Brain microvascular endothelial cell (primary cell): ENCODE data around the gene ARSH.
"Not testable (repeated sequence)": the region's sequence is repeated elsewhere in the genome, so short reads cannot be mapped to it uniquely, and the experiment has no call there.

ENCODE experiments used
- DNase-seq: peaks from one replicate; pipeline ENCODE4 v3.0.0-alpha.2; 2020
- H3K27ac ChIP-seq: fragments of 250-450 bp; sonication (Bioruptor Pico); 2 replicates; pipeline ENCODE4 v1.5.1; 2020; ENCODE audit warnings: mild to moderate bottlenecking, moderate library complexity
- H3K27me3 ChIP-seq: fragments of 250-450 bp; sonication (Bioruptor Pico); replicated peaks from 2 replicates; pipeline ENCODE4 v1.5.1; 2020; ENCODE audit warnings: mild to moderate bottlenecking
- H3K36me3 ChIP-seq: fragments of 250-450 bp; sonication (Bioruptor Pico); replicated peaks from 2 replicates; pipeline ENCODE4 v1.5.1; 2020; ENCODE audit warnings: mild to moderate bottlenecking
- H3K4me3 ChIP-seq: 2 replicates; pipeline ENCODE4 v1.5.1; 2011; ENCODE audit warnings: low read depth, mild to moderate bottlenecking, control low read depth, low read length, moderate library complexity
- CTCF ChIP-seq: IDR thresholded peaks from 2 replicates; pipeline ENCODE4 v1.5.1; 2011; ENCODE audit warnings: low read depth, mild to moderate bottlenecking, moderate library complexity, low read length, control low read depth, inconsistent platforms; ENCODE audit errors: missing control alignments
- in situ Hi-C: cut with HindIII; loops from 2 replicates; pipeline ENCODE4 v1.10.0; 2017; ENCODE audit warnings: low sequenced_read_pairs, low pct_ligation_motif_present

ARSH gene

GRCh38 chrX:2974961-2975360 lies 31.4 kb upstream of the ARSH start:
- H3K27me3 ChIP-seq: no peaks in the 10 kb centered on the region
- no peak for TF ChIP-seq CTCF
- no peak overlapping the region for H3K4me3 ChIP-seq
- H3K27ac ChIP-seq: no peak overlapping the region
- H3K36me3 ChIP-seq: no peaks in the 10 kb centered on the region
- in situ Hi-C loops: no loop called here
- DNase-seq: no peak

- H3K27me3 ChIP-seq, in situ Hi-C loops, H3K27ac ChIP-seq: not testable (repeated sequence)
Observed at GRCh38 chrX:2978639-2979038, 27.7 kb upstream of the ARSH start.

GRCh38 chrX:2984342-2984741 lies 22.0 kb upstream of the ARSH start:
- TF ChIP-seq CTCF: no peak
- in situ Hi-C loops: no loop called here
- H3K27me3 ChIP-seq: no peaks in the 10 kb centered on the region
- no peak overlapping the region for H3K27ac ChIP-seq
- no peak for DNase-seq
- H3K36me3 ChIP-seq: no peaks in the 10 kb centered on the region
- no peak overlapping the region for H3K4me3 ChIP-seq

More at GRCh38 chrX:2978639-2979038, 27.7 kb upstream of the ARSH start:
- not testable (repeated sequence) for DNase-seq, H3K36me3 ChIP-seq, H3K4me3 ChIP-seq

- TF ChIP-seq CTCF: no peak
- no peak overlapping the region for H3K27ac ChIP-seq
- H3K36me3 ChIP-seq: no peaks in the 10 kb centered on the region
- in situ Hi-C loops: no loop called here
- no peaks in the 10 kb centered on the region for H3K27me3 ChIP-seq
- no peak overlapping the region for H3K4me3 ChIP-seq
- DNase-seq: no peak
Observed at GRCh38 chrX:2989565-2989964, 16.8 kb upstream of the ARSH start.

- Histone ChIP-seq H3K27ac (no peak overlapping the region), H3K36me3 (no peaks in the 10 kb centered on the region), H3K4me3 (no peak overlapping the region), H3K27me3 (no peaks in the 10 kb centered on the region)
- no peak for DNase-seq
- in situ Hi-C loops: no loop called here
- TF ChIP-seq CTCF: no peak
Observed at GRCh38 chrX:3010532-3010931, 4.2 kb downstream of the ARSH start.

GRCh38 chrX:3017492-3017891 lies 11.1 kb downstream of the ARSH start:
- Histone ChIP-seq H3K27me3 (no peaks in the 10 kb centered on the region), H3K27ac (no peak overlapping the region), H3K4me3 (no peak overlapping the region), H3K36me3 (no peaks in the 10 kb centered on the region)
- no peak for TF ChIP-seq CTCF
- no peak for DNase-seq
- in situ Hi-C loops: no loop called here
